H9 (cell line): ENCODE data around the gene FEV. TPM values are rescaled to one million over a fixed set of nuclear protein-coding genes. Genes with fewer than 3 reads are reported as not detected.

Experiments
- DNase-seq: peaks from one replicate; pipeline ENCODE4 v3.0.0-alpha.2; 2017
- H2AFZ ChIP-seq: one replicate; pipeline ENCODE4 v1.6.1; 2013; ENCODE audit warnings: mild to moderate bottlenecking, low read length, control low read depth, moderate library complexity
- H2AK5ac ChIP-seq: 2 replicates; pipeline ENCODE4 v1.6.1; 2013; ENCODE audit warnings: low read length, control low read depth, mixed read lengths; ENCODE audit not compliant: insufficient read length
- H2BK120ac ChIP-seq: one replicate; pipeline ENCODE4 v1.6.1; 2013; ENCODE audit warnings: low read depth, mild to moderate bottlenecking, low read length, control low read depth, inconsistent platforms; ENCODE audit not compliant: poor library complexity, severe bottlenecking
- H2BK12ac ChIP-seq: 2 replicates; pipeline ENCODE4 v1.6.1; 2013; ENCODE audit warnings: low read length, control low read depth, mixed read lengths, low read depth; ENCODE audit not compliant: insufficient read length
- H2BK15ac ChIP-seq: 2 replicates; pipeline ENCODE4 v1.6.1; 2013; ENCODE audit warnings: low read depth, low read length, control low read depth
- H2BK20ac ChIP-seq: one replicate; pipeline ENCODE4 v1.6.1; 2013; ENCODE audit warnings: low read depth, mild to moderate bottlenecking, low read length, control low read depth, inconsistent platforms; ENCODE audit not compliant: poor library complexity, severe bottlenecking
- H2BK5ac ChIP-seq: 2 replicates; pipeline ENCODE4 v1.6.1; 2013; ENCODE audit warnings: low read length, control low read depth, mixed read lengths; ENCODE audit not compliant: insufficient read length
- H3K14ac ChIP-seq: 2 replicates; pipeline ENCODE4 v1.6.1; 2013; ENCODE audit warnings: low read length, control low read depth; ENCODE audit not compliant: insufficient read depth
- H3K18ac ChIP-seq: 2 replicates; pipeline ENCODE4 v1.6.1; 2013; ENCODE audit warnings: low read depth, mild to moderate bottlenecking, mixed read lengths, low read length, control low read depth; ENCODE audit not compliant: insufficient read length
- H3K23ac ChIP-seq: 2 replicates; pipeline ENCODE4 v1.6.1; 2013; ENCODE audit warnings: low read length, control low read depth, mixed read lengths, low read depth; ENCODE audit not compliant: insufficient read length
- H3K23me2 ChIP-seq: 2 replicates; pipeline ENCODE4 v1.6.1; 2013; ENCODE audit warnings: low read depth, mild to moderate bottlenecking, mixed read lengths, low read length, control low read depth; ENCODE audit not compliant: insufficient read length, poor library complexity, severe bottlenecking
- H3K27ac ChIP-seq: 2 replicates; pipeline ENCODE4 v1.5.1; 2013; ENCODE audit warnings: low read length, control low read depth, mixed read lengths, low read depth; ENCODE audit not compliant: insufficient read length
- H3K27me3 ChIP-seq: 2 replicates; pipeline ENCODE4 v1.6.1; 2013; ENCODE audit warnings: low read length, control low read depth, inconsistent platforms; ENCODE audit not compliant: insufficient read depth
- H3K4ac ChIP-seq: 2 replicates; pipeline ENCODE4 v1.6.1; 2013; ENCODE audit warnings: low read depth, mild to moderate bottlenecking, control low read depth, inconsistent platforms, low read length, moderate library complexity
- H3K4me1 ChIP-seq: 2 replicates; pipeline ENCODE4 v1.6.1; 2013; ENCODE audit warnings: low read length, control low read depth, inconsistent platforms; ENCODE audit not compliant: insufficient read depth
- H3K4me2 ChIP-seq: 2 replicates; pipeline ENCODE4 v1.6.1; 2013; ENCODE audit warnings: low read length, control low read depth, mixed read lengths; ENCODE audit not compliant: insufficient read length, insufficient read depth
- H3K56ac ChIP-seq: 2 replicates; pipeline ENCODE4 v1.6.1; 2013; ENCODE audit warnings: low read depth, mild to moderate bottlenecking, mixed read lengths, low read length, control low read depth; ENCODE audit not compliant: insufficient read length
- H3K79me1 ChIP-seq: 2 replicates; pipeline ENCODE4 v1.6.1; 2013; ENCODE audit warnings: low read depth, mild to moderate bottlenecking, moderate library complexity, low read length, control low read depth, inconsistent platforms; ENCODE audit not compliant: insufficient read depth, poor library complexity, severe bottlenecking
- H3K79me2 ChIP-seq: 2 replicates; pipeline ENCODE4 v1.6.1; 2013; ENCODE audit warnings: low read length, control low read depth, inconsistent platforms; ENCODE audit not compliant: insufficient read depth
- H3K9ac ChIP-seq: 2 replicates; pipeline ENCODE4 v1.6.1; 2013; ENCODE audit warnings: low read length, control low read depth, mixed read lengths; ENCODE audit not compliant: insufficient read length; ENCODE audit errors: extremely low read depth
- H3K9me3 ChIP-seq: one replicate; pipeline ENCODE4 v1.6.1; 2013; ENCODE audit warnings: low read depth, low read length, inconsistent platforms; ENCODE audit not compliant: control insufficient read depth
- H3T11ph ChIP-seq: one replicate; pipeline ENCODE4 v1.6.1; 2013; ENCODE audit warnings: mild to moderate bottlenecking, low read length, control low read depth, inconsistent platforms
- H4K20me1 ChIP-seq: one replicate; pipeline ENCODE4 v1.6.1; 2013; ENCODE audit not compliant: control insufficient read depth, insufficient read length, insufficient read depth
- H4K5ac ChIP-seq: 2 replicates; pipeline ENCODE4 v1.6.1; 2013; ENCODE audit warnings: low read depth, mild to moderate bottlenecking, mixed read lengths, low read length, control low read depth; ENCODE audit not compliant: insufficient read length
- H4K8ac ChIP-seq: replicated peaks from 2 replicates; pipeline ENCODE4 v1.6.1; 2013; ENCODE audit warnings: low read length, control low read depth, mixed read lengths, low read depth; ENCODE audit not compliant: insufficient read length
- H4K91ac ChIP-seq: 2 replicates; pipeline ENCODE4 v1.6.1; 2013; ENCODE audit warnings: low read depth, mild to moderate bottlenecking, moderate library complexity, mixed read lengths, low read length, control low read depth; ENCODE audit not compliant: insufficient read length
- H3K27ac Mint-ChIP-seq, 3 experiments: 2 replicates in 2 of 3; 3 replicates in 1 of 3; pipeline ENCODE4 v1.8.0; 2020 to 2021; ENCODE audit warnings: mixed read lengths in 3 of 3, mild to moderate bottlenecking in 1 of 3, moderate library complexity in 1 of 3
- H3K27me3 Mint-ChIP-seq: 2 replicates; pipeline ENCODE4 v1.8.0; 2021; ENCODE audit warnings: low read depth, mild to moderate bottlenecking, moderate library complexity, mixed read lengths
- H3K36me3 Mint-ChIP-seq, 3 experiments: 2 replicates in 2 of 3; 3 replicates in 1 of 3; pipeline ENCODE4 v1.8.0; 2020 to 2021; ENCODE audit warnings: low read depth in 3 of 3, mixed read lengths in 3 of 3; ENCODE audit not compliant: insufficient read depth in 1 of 3
- H3K4me1 Mint-ChIP-seq, 2 experiments: 2 replicates each; pipeline ENCODE4 v1.8.0; 2020; ENCODE audit warnings: mixed read lengths in 2 of 2
- H3K4me3 Mint-ChIP-seq, 2 experiments: 2 replicates in 1 of 2; 3 replicates in 1 of 2; pipeline ENCODE4 v1.8.0; 2020 to 2021; ENCODE audit warnings: mild to moderate bottlenecking in 2 of 2, mixed read lengths in 2 of 2, moderate library complexity in 1 of 2
- H3K9me3 Mint-ChIP-seq, 2 experiments: 2 replicates in 1 of 2; 3 replicates in 1 of 2; pipeline ENCODE4 v1.8.0; 2020; ENCODE audit warnings: mild to moderate bottlenecking in 2 of 2, mixed read lengths in 2 of 2, moderate library complexity in 1 of 2
- WGBS: extraction: QIAGEN DNeasy Blood & Tissue Kit; methylation state at CpG from one replicate; pipeline ENCODE4 v1.1.7; 2013; ENCODE audit warnings: missing lambda C conversion rate, low lambda C conversion rate, mixed read lengths; ENCODE audit not compliant: insufficient read length; ENCODE audit errors: extremely low coverage; 5-methylcytosine and 5-hydroxymethylcytosine counted together
- total RNA-seq: library from RNA; stranded (reverse); gene quantifications from 2 replicates; pipeline ENCODE4 v1.2.1, GENCODE V29; 2021
- TF ChIP-seq, protein P1 (sequence below): fragments of 200-600 bp; sonication (generic); conservative IDR thresholded peaks from 3 replicates; pipeline ENCODE4 v1.8.0; 2021; ENCODE audit warnings: antibody characterized with exemption, mild to moderate bottlenecking

FEV gene
- total RNA-seq, 1 experiment from 2014 or later: not detected

DNA sequence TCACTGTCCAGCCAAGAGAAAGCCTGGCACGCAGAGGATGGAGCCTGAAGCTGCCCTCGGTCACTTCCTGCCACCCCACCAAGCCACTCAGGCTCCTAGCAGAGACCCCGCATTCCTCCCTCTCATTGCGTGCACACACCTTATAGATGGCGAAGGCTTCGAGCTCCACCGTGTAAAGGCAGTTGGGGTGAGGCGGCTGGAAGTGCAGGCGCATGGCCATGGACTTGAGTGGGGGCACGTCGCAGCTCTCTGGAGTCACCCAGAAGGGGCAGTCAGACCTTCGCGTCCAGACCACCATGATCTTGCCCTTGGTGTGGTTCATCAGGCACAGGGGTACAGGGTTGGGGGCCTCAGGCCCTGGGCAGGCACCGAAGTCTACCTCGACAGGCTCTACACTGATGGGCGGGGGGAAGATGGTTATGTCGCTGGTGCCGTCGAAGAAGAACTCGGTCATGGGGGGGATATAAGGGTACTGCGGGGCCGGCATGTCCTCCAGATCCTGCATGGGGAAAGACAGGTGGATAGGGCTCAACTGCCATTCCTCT, 42.6 kb upstream of the FEV start:
- peaks cover 20% of the 10 kb centered on the region for H3K27me3 Mint-ChIP-seq
- Histone ChIP-seq H3K27me3 (no peaks in the 10 kb centered on the region), H4K91ac (no peak overlapping the region), H3K9ac (no peak overlapping the region), H3K14ac (no peak overlapping the region), H2AK5ac (no peak overlapping the region), H3K9me3 (no peaks in the 10 kb centered on the region), H3K4me2 (no peak overlapping the region), H2BK120ac (no peak overlapping the region), H4K8ac (no peak overlapping the region), H3K27ac (no peak overlapping the region), H3K79me2 (no peaks in the 10 kb centered on the region), H2BK20ac (no peak overlapping the region), H2BK12ac (no peak overlapping the region), H3K79me1 (no peaks in the 10 kb centered on the region), H4K5ac (no peak overlapping the region), H3K18ac (no peak overlapping the region), H3K4me1 (no peaks in the 10 kb centered on the region), H4K20me1 (no peaks in the 10 kb centered on the region), H2BK15ac (no peak overlapping the region), H3K4ac (no peak overlapping the region), H3K23me2 (no peaks in the 10 kb centered on the region), H3K23ac (no peak overlapping the region), H3T11ph (no peak overlapping the region), H2BK5ac (no peak overlapping the region), H2AFZ (no peak overlapping the region), H3K56ac (no peak overlapping the region)
- WGBS: no CpG with 5 or more reads among the region's 22 CpGs
- no peak for DNase-seq
- TF ChIP-seq, protein P1, sequence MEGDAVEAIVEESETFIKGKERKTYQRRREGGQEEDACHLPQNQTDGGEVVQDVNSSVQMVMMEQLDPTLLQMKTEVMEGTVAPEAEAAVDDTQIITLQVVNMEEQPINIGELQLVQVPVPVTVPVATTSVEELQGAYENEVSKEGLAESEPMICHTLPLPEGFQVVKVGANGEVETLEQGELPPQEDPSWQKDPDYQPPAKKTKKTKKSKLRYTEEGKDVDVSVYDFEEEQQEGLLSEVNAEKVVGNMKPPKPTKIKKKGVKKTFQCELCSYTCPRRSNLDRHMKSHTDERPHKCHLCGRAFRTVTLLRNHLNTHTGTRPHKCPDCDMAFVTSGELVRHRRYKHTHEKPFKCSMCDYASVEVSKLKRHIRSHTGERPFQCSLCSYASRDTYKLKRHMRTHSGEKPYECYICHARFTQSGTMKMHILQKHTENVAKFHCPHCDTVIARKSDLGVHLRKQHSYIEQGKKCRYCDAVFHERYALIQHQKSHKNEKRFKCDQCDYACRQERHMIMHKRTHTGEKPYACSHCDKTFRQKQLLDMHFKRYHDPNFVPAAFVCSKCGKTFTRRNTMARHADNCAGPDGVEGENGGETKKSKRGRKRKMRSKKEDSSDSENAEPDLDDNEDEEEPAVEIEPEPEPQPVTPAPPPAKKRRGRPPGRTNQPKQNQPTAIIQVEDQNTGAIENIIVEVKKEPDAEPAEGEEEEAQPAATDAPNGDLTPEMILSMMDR: no peak
- H3K27ac Mint-ChIP-seq: no peak overlapping the region
- no peaks in the 10 kb centered on the region for H3K36me3 Mint-ChIP-seq
- peaks cover 10 to 11% of the 10 kb centered on the region in 2 experiments for H3K4me1 Mint-ChIP-seq
- H3K4me3 Mint-ChIP-seq: no peak overlapping the region
- no peaks in the 10 kb centered on the region for H3K9me3 Mint-ChIP-seq
